B cell (primary cell): ENCODE data around the gene CBX4. TPM values are rescaled to one million over a fixed set of nuclear protein-coding genes. Genes with fewer than 3 reads are reported as not detected.

ENCODE experiments used
- ATAC-seq: fragments of 200-7000 bp; cut with Tn5 transposase; one replicate; pipeline ENCODE4 v1.10.0; 2021; ENCODE audit warnings: low read depth, mild to moderate bottlenecking, moderate number of reproducible peaks, moderate library complexity
- CTCF ChIA-PET: fragments of 350-600 bp; sonication (Branson Sonifier 250); formaldehyde crosslinking; loops from one replicate; lab custom pipeline; 2021; ENCODE audit warnings: antibody characterized with exemption, inconsistent platforms; lab: Charles Lee
- POLR2A ChIA-PET: fragments of 350-600 bp; sonication (Branson Sonifier 250); formaldehyde crosslinking; loops from one replicate; lab custom pipeline; 2021; ENCODE audit warnings: antibody characterized with exemption; lab: Charles Lee
- DNase-seq: peaks from one replicate; pipeline ENCODE4 v3.0.0; 2013
- H2AFZ ChIP-seq: 2 replicates; pipeline ENCODE4 v1.6.1; 2012; ENCODE audit warnings: mild to moderate bottlenecking, low read depth, low read length; ENCODE audit not compliant: insufficient read depth, poor library complexity, severe bottlenecking
- H3K27ac ChIP-seq, 2 donors: 1 replicate in 1 of 2; 2 replicates in 1 of 2; pipeline ENCODE4 v1.5.1; 2012 to 2013; ENCODE audit warnings: low read length in 2 of 2, mild to moderate bottlenecking in 2 of 2, moderate library complexity in 1 of 2
- H3K27me3 ChIP-seq, 4 experiments: fragments of 200-600 bp in 1 of 4; sonication (generic) in 1 of 4; replicated peaks in 1 of 4; 1 replicate in 2 of 4; 2 replicates in 2 of 4; pipeline versions ENCODE4 v1.6.1 to v1.7.0; 2013 to 2016; ENCODE audit warnings: low read length in 3 of 4, mild to moderate bottlenecking in 2 of 4, mixed read lengths in 1 of 4, moderate library complexity in 1 of 4; ENCODE audit not compliant: insufficient read depth in 4 of 4, control insufficient read depth in 3 of 4; ENCODE audit errors: control extremely low read depth in 1 of 4
- H3K36me3 ChIP-seq, 2 experiments: replicated peaks in 1 of 2; 1 replicate in 1 of 2; 2 replicates in 1 of 2; pipeline versions ENCODE4 v1.6.1 to v1.7.1; 2013; ENCODE audit warnings: low read length in 1 of 2; ENCODE audit not compliant: insufficient read depth in 2 of 2, control insufficient read depth in 1 of 2; ENCODE audit errors: control extremely low read depth in 1 of 2, extremely low read depth in 1 of 2
- H3K4me1 ChIP-seq, 2 donors: fragments of 200-600 bp in 1 of 2; sonication (generic) in 1 of 2; 1 replicate in 1 of 2; 2 replicates in 1 of 2; pipeline versions ENCODE4 v1.5.1 to v1.6.1; 2013 to 2017; ENCODE audit warnings: low read length in 2 of 2; ENCODE audit not compliant: control insufficient read depth in 2 of 2, insufficient read depth in 2 of 2
- H3K4me2 ChIP-seq: replicated peaks from 2 replicates; pipeline ENCODE3; 2012; ENCODE audit warnings: mild to moderate bottlenecking, low read depth, low read length; ENCODE audit not compliant: poor library complexity, severe bottlenecking
- H3K4me3 ChIP-seq, 5 experiments: fragments of 200-600 bp in 1 of 5; sonication (generic) in 1 of 5; 1 replicate in 3 of 5; 2 replicates in 2 of 5; pipeline versions ENCODE4 v1.5.1 to v1.7.0; 2011 to 2016; ENCODE audit warnings: low read length in 4 of 5, mild to moderate bottlenecking in 4 of 5, low read depth in 2 of 5, control low read depth in 1 of 5, moderate library complexity in 1 of 5; ENCODE audit not compliant: insufficient read depth in 1 of 5; ENCODE audit errors: control extremely low read depth in 1 of 5, extremely low read depth in 1 of 5
- H3K79me2 ChIP-seq: fragments of 200-600 bp; sonication (generic); one replicate; pipeline ENCODE4 v1.6.0; 2016; ENCODE audit warnings: low read length; ENCODE audit not compliant: control insufficient read depth, insufficient read depth
- H3K9ac ChIP-seq: fragments of 200-600 bp; sonication (generic); 2 replicates; pipeline ENCODE4 v1.6.1; 2017; ENCODE audit warnings: mild to moderate bottlenecking, low read length, moderate library complexity
- H3K9me3 ChIP-seq, 3 donors: one replicate each; pipeline versions ENCODE4 v1.6.1 to v1.7.1; 2013; ENCODE audit warnings: low read length in 2 of 3; ENCODE audit not compliant: control insufficient read depth in 2 of 3, insufficient read depth in 1 of 3; ENCODE audit errors: control extremely low read depth in 1 of 3
- H4K20me1 ChIP-seq: 2 replicates; pipeline ENCODE4 v1.6.0; 2012; ENCODE audit warnings: mild to moderate bottlenecking, low read length; ENCODE audit not compliant: insufficient read depth, control insufficient read depth, poor library complexity, severe bottlenecking
- H3K27ac Mint-ChIP-seq: one replicate; pipeline ENCODE4 v1.8.0; 2021; ENCODE audit warnings: mixed read lengths
- H3K27me3 Mint-ChIP-seq: one replicate; pipeline ENCODE4 v1.8.0; 2021; ENCODE audit warnings: mixed read lengths
- H3K4me1 Mint-ChIP-seq: one replicate; pipeline ENCODE4 v1.8.0; 2021; ENCODE audit warnings: mixed read lengths
- H3K4me3 Mint-ChIP-seq: one replicate; pipeline ENCODE4 v1.8.0; 2021; ENCODE audit warnings: mixed read lengths
- H3K9me3 Mint-ChIP-seq: one replicate; pipeline ENCODE4 v1.8.0; 2022; ENCODE audit warnings: mixed read lengths; ENCODE audit not compliant: insufficient read depth
- EZH2 ChIP-seq: IDR thresholded peaks from 2 replicates; pipeline ENCODE4 v1.6.1; 2012; ENCODE audit warnings: borderline replicate concordance, low read depth, mild to moderate bottlenecking, moderate library complexity, low read length; ENCODE audit not compliant: insufficient read depth, poor library complexity, severe bottlenecking
- WGBS: methylation state at CpG from one replicate; pipeline ENCODE4 v1.1.5; 2013; ENCODE audit warnings: missing lambda C conversion rate; ENCODE audit not compliant: insufficient coverage; 5-methylcytosine and 5-hydroxymethylcytosine counted together
- intact Hi-C: fragments of 100-400 bp; cut with micrococcal nuclease; formaldehyde crosslinking; loops from one replicate; pipeline ENCODE4 v1.10.0; 2022
- polyA plus RNA-seq: library from polyadenylated mRNA; depleted of rRNA; stranded (reverse); fragments of >200 nt; gene quantifications from 2 replicates; pipeline ENCODE4 v1.2.3, GENCODE V29; 2012
- total RNA-seq, 2 donors: library from RNA; stranded (reverse); fragments of 120-200 nt in 1 of 2; gene quantifications; 1 replicate in 1 of 2; 2 replicates in 1 of 2; pipeline versions ENCODE4 v1.2.3 to v1.2.4, GENCODE V29; 2013 to 2022
- TF ChIP-seq, protein P1 (sequence below): fragments of 200-600 bp; IDR thresholded peaks from one replicate; pipeline ENCODE4 v1.8.0; 2022; ENCODE audit warnings: antibody characterized with exemption, mild to moderate bottlenecking

CBX4 gene
- total and polyA plus RNA-seq, 2 donors (not counting 1 experiment from before 2014, with no cell fraction given), result 81.9 to 115 TPM

DNA sequence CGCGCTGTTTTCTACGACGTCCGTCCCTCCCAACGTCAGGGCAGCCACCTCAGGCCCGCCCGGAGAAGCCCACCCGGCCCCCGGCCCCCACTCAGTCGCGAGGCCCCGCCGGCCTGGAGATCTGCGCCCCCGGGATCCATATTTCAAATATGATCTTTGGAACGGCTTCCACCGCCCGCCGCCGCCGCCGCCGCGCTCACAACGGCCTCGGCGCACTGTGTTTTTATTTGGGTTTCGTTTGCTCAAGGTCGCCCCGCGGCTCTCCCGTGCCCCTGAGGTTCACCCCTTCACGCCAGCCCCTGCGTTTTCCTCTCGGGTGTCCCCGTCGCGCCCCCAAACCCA lies 4.2 kb upstream of the CBX4 start:
- Histone ChIP-seq H3K27ac (no peak overlapping the region), H3K36me3 (no peaks in the 10 kb centered on the region), H3K9ac (peak overlapping the region; percentile 56), H3K4me1 (peaks cover 58 to 61% of the 10 kb centered on the region in 2 donors), H3K4me2 (peak overlapping the region; percentile 89), H3K27me3 (peaks cover 0 to 82% (median 42%) of the 10 kb centered on the region in 4 experiments), H2AFZ (peak overlapping the region; percentile 43), H3K79me2 (no peaks in the 10 kb centered on the region), H3K4me3 (peak overlapping the region in 4 of 5 experiments; percentile 28 to 43 (median 32)), H4K20me1 (peaks cover 41% of the 10 kb centered on the region), H3K9me3 (peaks cover 0 to 37% (median 0%) of the 10 kb centered on the region in 3 donors)
- Mint-ChIP-seq H3K4me1 (peaks cover 37% of the 10 kb centered on the region), H3K9me3 (no peaks in the 10 kb centered on the region), H3K27me3 (peaks cover 31% of the 10 kb centered on the region), H3K4me3 (peak overlapping the region; percentile 88), H3K27ac (peak overlapping the region; percentile 61)
- intact Hi-C loops, result loop anchor here (5.0 kb wide), 1 partner anchor 89 kb away; no protein-coding TSS in a partner anchor
- ATAC-seq, result no peak
- WGBS, result 3% methylated on average over 39 of the region's 39 CpGs
- peak; percentile 70 for DNase-seq
- POLR2A ChIA-PET, result interaction anchor here (1.1 kb wide), 1 partner anchor 36 kb away, joined by 3 read pairs; no protein-coding TSS in a partner anchor
- TF ChIP-seq, protein P1, sequence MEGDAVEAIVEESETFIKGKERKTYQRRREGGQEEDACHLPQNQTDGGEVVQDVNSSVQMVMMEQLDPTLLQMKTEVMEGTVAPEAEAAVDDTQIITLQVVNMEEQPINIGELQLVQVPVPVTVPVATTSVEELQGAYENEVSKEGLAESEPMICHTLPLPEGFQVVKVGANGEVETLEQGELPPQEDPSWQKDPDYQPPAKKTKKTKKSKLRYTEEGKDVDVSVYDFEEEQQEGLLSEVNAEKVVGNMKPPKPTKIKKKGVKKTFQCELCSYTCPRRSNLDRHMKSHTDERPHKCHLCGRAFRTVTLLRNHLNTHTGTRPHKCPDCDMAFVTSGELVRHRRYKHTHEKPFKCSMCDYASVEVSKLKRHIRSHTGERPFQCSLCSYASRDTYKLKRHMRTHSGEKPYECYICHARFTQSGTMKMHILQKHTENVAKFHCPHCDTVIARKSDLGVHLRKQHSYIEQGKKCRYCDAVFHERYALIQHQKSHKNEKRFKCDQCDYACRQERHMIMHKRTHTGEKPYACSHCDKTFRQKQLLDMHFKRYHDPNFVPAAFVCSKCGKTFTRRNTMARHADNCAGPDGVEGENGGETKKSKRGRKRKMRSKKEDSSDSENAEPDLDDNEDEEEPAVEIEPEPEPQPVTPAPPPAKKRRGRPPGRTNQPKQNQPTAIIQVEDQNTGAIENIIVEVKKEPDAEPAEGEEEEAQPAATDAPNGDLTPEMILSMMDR, result no peak
- peak; percentile 7 for TF ChIP-seq EZH2
- CTCF ChIA-PET, result interaction anchor here (0.8 to 4.0 kb wide), 7 partner anchors 10 to 151 kb away, joined by 3 to 19 read pairs (median 4); partner anchors contain the start of gene CBX8
